Fibroblast of skin of right quadriceps (primary cell): Measurements from ENCODE around the gene OSBPL7.

Experiments used
- DNase-seq: peaks from one replicate; pipeline ENCODE4 v3.0.0-alpha.2; 2013

Gene OSBPL7

GRCh38 chr17:47820033-47820789 is 1.4 kb downstream of the OSBPL7 start:
- no peak for DNase-seq

- no peak for DNase-seq
Observed at GRCh38 chr17:47819475-47819874, 2.1 kb downstream of the OSBPL7 start.

- no peak for DNase-seq
Observed at GRCh38 chr17:47818002-47818695, 3.4 kb downstream of the OSBPL7 start.

- DNase-seq: no peak
Observed at GRCh38 chr17:47816947-47817346, 4.6 kb downstream of the OSBPL7 start.

GRCh38 chr17:47816111-47816735 is 5.4 kb downstream of the OSBPL7 start:
- DNase-seq: no peak

GRCh38 chr17:47815106-47815918 is 6.3 kb downstream of the OSBPL7 start:
- DNase-seq: no peak

GRCh38 chr17:47813512-47814031 is 8.0 kb downstream of the OSBPL7 start:
- DNase-seq: no peak

- DNase-seq: no peak
Observed at GRCh38 chr17:47813077-47813476, 8.5 kb downstream of the OSBPL7 start.

- no peak for DNase-seq
Observed at GRCh38 chr17:47812146-47812920, 9.3 kb downstream of the OSBPL7 start.

GRCh38 chr17:47811709-47812108 is 9.9 kb downstream of the OSBPL7 start:
- DNase-seq: no peak

- DNase-seq: no peak
Observed at GRCh38 chr17:47810901-47811635, 10.5 kb downstream of the OSBPL7 start.

- DNase-seq: peak; percentile 87
Observed at GRCh38 chr17:47810200-47810821, 11.3 kb downstream of the OSBPL7 start.

- DNase-seq: no peak
Observed at GRCh38 chr17:47808830-47809480, 12.6 kb downstream of the OSBPL7 start.

GRCh38 chr17:47808036-47808829 is 13.4 kb downstream of the OSBPL7 start:
- DNase-seq: no peak

GRCh38 chr17:47807421-47807820 is 14.2 kb downstream of the OSBPL7 start:
- no peak for DNase-seq

- no peak for DNase-seq
Observed at GRCh38 chr17:47806913-47807255, 14.7 kb downstream of the OSBPL7 start.

- no peak for DNase-seq
Observed at GRCh38 chr17:47806026-47806912, 15.3 kb downstream of the OSBPL7 start.

GRCh38 chr17:47804461-47804860 is 17.1 kb downstream of the OSBPL7 start:
- DNase-seq: no peak
